Ascending aorta (tissue), 2 donors: ENCODE data around the gene PDK2. TPM values are rescaled to one million over a fixed set of nuclear protein-coding genes. Genes with fewer than 3 reads are reported as not detected.

Experiments
- DNase-seq, 2 donors: peaks; one replicate each; pipeline ENCODE4 v3.0.0-alpha.2; 2019; ENCODE audit warnings: low spot score in 2 of 2
- H3K27ac ChIP-seq, 2 donors: fragments of 200-600 bp; sonication (generic); one replicate each; pipeline ENCODE4 v1.5.1; 2016 to 2017; ENCODE audit warnings: mild to moderate bottlenecking in 1 of 2
- H3K27me3 ChIP-seq: fragments of 200-600 bp; sonication (generic); one replicate; pipeline ENCODE4 v1.5.1; 2017
- H3K36me3 ChIP-seq, 2 donors: fragments of 200-600 bp; sonication (generic); one replicate each; pipeline ENCODE4 v1.5.1; 2016
- H3K4me1 ChIP-seq, 2 donors: fragments of 200-600 bp; sonication (generic); one replicate each; pipeline ENCODE4 v1.5.1; 2016 to 2017; ENCODE audit warnings: mild to moderate bottlenecking in 1 of 2
- H3K4me3 ChIP-seq, 2 donors: fragments of 200-600 bp; sonication (generic); one replicate each; pipeline ENCODE4 v1.5.1; 2016 to 2017; ENCODE audit warnings: mild to moderate bottlenecking in 1 of 2
- H3K9me3 ChIP-seq, 2 donors: fragments of 200-600 bp; sonication (generic); one replicate each; pipeline ENCODE4 v1.5.1; 2016
- intact Hi-C: fragments of 100-400 bp; cut with DNase I; formaldehyde crosslinking; loops from one replicate; pipeline ENCODE4 v1.15.1; 2023
- total RNA-seq: library from RNA; depleted of rRNA; stranded (reverse); fragments of >200 nt; gene quantifications from one replicate; pipeline ENCODE4 v1.1.0, GENCODE V29; 2016
- TF ChIP-seq, protein P1 (sequence below), 3 experiments: fragments of 200-600 bp in 2 of 3; fragments of 450-650 bp in 1 of 3; sonication (generic) in 2 of 3; IDR thresholded peaks; one replicate each; pipeline ENCODE4 v1.5.1; 2016 to 2019; ENCODE audit warnings: antibody characterized with exemption in 3 of 3, mild to moderate bottlenecking in 1 of 3, moderate library complexity in 1 of 3

The PDK2 gene
- total RNA-seq = 73.5 TPM

GRCh38 chr17:50094753-50095619 lies at the start of gene PDK2:
PDK2 (plus strand) TSS chr17:50095351; CDS start chr17:50095436, 85 bp downstream.
- DNase-seq = peak; percentile 90 to 98
- H3K27ac ChIP-seq = peak within 1 kb of the TSS; percentile 75 to 87
- H3K4me1 ChIP-seq = peaks cover 6 to 16% of the 10 kb centered on the region in 2 donors
- TF ChIP-seq, protein P1, sequence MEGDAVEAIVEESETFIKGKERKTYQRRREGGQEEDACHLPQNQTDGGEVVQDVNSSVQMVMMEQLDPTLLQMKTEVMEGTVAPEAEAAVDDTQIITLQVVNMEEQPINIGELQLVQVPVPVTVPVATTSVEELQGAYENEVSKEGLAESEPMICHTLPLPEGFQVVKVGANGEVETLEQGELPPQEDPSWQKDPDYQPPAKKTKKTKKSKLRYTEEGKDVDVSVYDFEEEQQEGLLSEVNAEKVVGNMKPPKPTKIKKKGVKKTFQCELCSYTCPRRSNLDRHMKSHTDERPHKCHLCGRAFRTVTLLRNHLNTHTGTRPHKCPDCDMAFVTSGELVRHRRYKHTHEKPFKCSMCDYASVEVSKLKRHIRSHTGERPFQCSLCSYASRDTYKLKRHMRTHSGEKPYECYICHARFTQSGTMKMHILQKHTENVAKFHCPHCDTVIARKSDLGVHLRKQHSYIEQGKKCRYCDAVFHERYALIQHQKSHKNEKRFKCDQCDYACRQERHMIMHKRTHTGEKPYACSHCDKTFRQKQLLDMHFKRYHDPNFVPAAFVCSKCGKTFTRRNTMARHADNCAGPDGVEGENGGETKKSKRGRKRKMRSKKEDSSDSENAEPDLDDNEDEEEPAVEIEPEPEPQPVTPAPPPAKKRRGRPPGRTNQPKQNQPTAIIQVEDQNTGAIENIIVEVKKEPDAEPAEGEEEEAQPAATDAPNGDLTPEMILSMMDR (IDR thresholded peaks at IDR 0.05) = no peak
- H3K4me3 ChIP-seq = peak within 1 kb of the TSS; percentile 78 to 84
- intact Hi-C loops = loop anchor here (1.0 to 5.0 kb wide), 4 partner anchors 16 to 202 kb away; no protein-coding TSS in a partner anchor
- peaks cover 30 to 39% of the 10 kb centered on the region in 2 donors for H3K36me3 ChIP-seq
- H3K9me3 ChIP-seq = no peaks in the 10 kb centered on the region
- H3K27me3 ChIP-seq = no peaks in the 10 kb centered on the region

- intact Hi-C loops = no loop called here
These were observed 49.0 kb upstream of the PDK2 start for GRCh38 chr17:50046179-50046578.

DNA sequence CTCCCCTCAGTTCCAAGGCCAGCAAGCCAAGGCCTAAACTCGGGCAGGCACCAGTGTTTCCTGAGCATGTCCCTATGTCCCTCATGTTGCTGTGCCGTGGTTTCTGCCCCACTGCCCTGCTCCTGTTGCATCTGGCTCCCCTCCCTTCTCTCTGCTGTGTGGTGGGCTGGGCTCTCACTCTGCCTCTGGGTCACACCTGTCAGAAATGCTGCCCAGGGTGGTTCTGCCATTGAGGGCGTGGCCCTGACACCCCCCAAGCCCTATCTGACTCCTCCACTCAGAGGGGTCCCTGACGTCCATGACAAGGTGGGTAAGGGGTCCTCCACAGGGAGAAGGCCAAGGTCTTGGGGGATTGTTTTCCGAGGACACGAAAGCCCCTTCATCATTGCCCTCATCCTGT lies 48.5 kb upstream of the PDK2 start:
- Histone ChIP-seq H3K4me1 (peaks cover 0 to 31% of the 10 kb centered on the region in 2 donors), H3K27me3 (no peaks in the 10 kb centered on the region), H3K9me3 (no peaks in the 10 kb centered on the region), H3K27ac (peak overlapping the region in 1 of 2 donors; percentile 67), H3K36me3 (no peaks in the 10 kb centered on the region), H3K4me3 (no peak overlapping the region)
- TF ChIP-seq, protein P1 (IDR thresholded peaks at IDR 0.05) = no peak
- DNase-seq = peak in 1 of 2 donors; percentile 41
- intact Hi-C loops = no loop called here

More at GRCh38 chr17:50046179-50046578, 49.0 kb upstream of the PDK2 start:
- TF ChIP-seq, protein P1 (IDR thresholded peaks at IDR 0.05) = no peak
- H3K36me3 ChIP-seq = no peaks in the 10 kb centered on the region
- no peak overlapping the region for H3K27ac ChIP-seq
- peaks cover 0 to 29% of the 10 kb centered on the region in 2 donors for H3K4me1 ChIP-seq
- H3K9me3 ChIP-seq = no peaks in the 10 kb centered on the region
- H3K4me3 ChIP-seq = no peak overlapping the region
- no peaks in the 10 kb centered on the region for H3K27me3 ChIP-seq
- DNase-seq = peak in 1 of 2 donors; percentile 62

GRCh38 chr17:50047083-50047482 lies 48.1 kb upstream of the PDK2 start:
- Histone ChIP-seq H3K4me1 (peaks cover 0 to 31% of the 10 kb centered on the region in 2 donors), H3K4me3 (no peak overlapping the region), H3K27ac (peak overlapping the region; percentile 29 to 67), H3K9me3 (no peaks in the 10 kb centered on the region), H3K27me3 (no peaks in the 10 kb centered on the region), H3K36me3 (no peaks in the 10 kb centered on the region)
- peak in 1 of 2 donors; percentile 54 for DNase-seq
- intact Hi-C loops = no loop called here
- TF ChIP-seq, protein P1 (IDR thresholded peaks at IDR 0.05) = no peak

DNA sequence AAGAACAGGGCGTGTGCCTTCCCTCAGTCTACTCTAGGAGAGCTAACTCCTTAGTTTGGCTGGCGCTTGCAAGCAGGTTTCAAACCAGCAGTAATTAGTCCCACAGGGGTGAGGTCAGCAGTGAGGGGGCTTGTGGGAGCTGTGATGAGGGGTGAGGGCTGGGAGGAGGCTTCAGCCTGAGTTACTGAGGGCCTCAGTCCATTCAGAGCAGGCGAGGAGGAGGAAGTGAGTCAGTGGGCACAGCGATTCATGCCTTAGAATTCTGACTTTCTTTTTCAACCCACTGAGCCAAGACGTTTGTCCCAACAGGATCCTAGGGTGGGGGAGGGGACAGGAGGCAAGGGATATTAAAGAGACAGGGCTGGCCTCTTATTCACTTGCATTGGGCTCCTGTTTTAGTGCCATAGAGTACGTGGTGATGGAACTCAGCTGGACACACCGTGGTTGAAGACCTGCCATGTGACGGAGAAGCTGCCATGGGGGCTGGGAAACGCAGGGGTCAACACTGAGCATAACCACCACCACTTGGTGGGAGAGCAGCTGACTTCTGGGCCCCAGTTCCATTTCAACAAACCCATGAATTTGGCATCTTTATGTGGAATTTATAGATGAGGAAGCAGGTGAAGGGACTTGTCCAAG lies 47.5 kb upstream of the PDK2 start:
- peak overlapping the region; percentile 29 to 67 for H3K27ac ChIP-seq

More for the DNA sequence above, 47.5 kb upstream of the PDK2 start:
- Histone ChIP-seq H3K4me1 (peaks cover 0 to 31% of the 10 kb centered on the region in 2 donors), H3K9me3 (no peaks in the 10 kb centered on the region), H3K27me3 (no peaks in the 10 kb centered on the region), H3K4me3 (no peak overlapping the region), H3K36me3 (no peaks in the 10 kb centered on the region)
- intact Hi-C loops = no loop called here
- TF ChIP-seq, protein P1 (IDR thresholded peaks at IDR 0.05) = no peak
- peak in 1 of 2 donors; percentile 77 for DNase-seq
